ENCODE results near the gene STX16. TPM values are rescaled to one million over a fixed set of nuclear protein-coding genes. Genes with fewer than 3 reads are reported as not detected.

Gene STX16
- total and polyA plus RNA-seq, 2 of the 13 experiments (the other 11 are each of a cell fraction or from before 2014, with no cell fraction given), result 28.0 to 72.7 TPM

DNA sequence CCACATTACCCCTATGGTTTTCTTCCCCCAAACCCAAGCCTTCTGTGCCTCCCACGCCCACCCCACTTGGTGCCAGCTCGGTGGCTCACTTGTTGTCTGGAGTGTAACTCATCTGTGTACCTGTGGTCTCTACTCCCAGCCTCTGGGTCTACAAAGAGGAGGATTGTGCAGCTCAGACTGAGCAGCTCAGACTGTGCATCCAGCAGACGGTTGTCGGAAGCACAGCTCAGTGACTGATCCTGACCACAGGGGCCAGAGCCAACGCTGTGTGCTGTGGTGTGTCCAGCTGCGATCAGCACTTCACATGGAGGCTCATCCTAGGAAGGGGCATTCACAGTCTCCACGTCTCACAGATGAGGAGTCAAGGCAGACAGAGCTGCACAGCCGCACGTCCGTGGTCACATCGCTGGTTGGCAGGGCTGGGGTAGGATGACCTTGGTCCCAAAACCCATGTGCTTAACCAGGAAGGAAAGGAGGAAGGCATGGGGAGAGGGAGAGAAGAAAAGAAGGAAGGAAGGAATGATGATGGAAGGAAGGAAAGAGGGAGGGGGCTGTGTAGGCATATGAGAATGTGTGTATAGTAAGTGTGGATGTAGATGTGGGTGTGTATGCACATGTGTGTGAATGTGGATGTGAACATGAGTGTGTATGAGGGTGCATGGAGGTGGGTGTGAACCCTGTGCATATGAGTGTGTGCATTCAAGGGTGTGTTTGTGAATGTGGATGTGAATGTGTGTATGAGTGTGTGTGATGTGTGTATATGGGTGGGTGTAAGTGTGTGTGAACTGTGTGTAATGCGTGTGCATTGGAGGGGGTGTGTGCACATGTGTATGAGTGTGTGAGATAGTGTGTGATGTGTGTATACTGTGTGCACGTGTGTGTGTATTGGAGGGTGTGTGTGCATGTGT, 28.2 kb upstream of the STX16 start (continued):
- TF ChIP-seq NFATC3 (CRISPR knock-in tag; IDR thresholded peaks at IDR 0.05) (no peak), ZNF251 (CRISPR knock-in tag; IDR thresholded peaks at IDR 0.05) (no peak), EZH2 (conservative IDR thresholded peaks at IDR 0.05; ENCODE audit: low read depth, low read length) (no peak), ZNF780A (CRISPR knock-in tag; IDR thresholded peaks at IDR 0.05) (peak; percentile 32; the same call in 1 of the 2 replicates), ZBTB1 (CRISPR knock-in tag; IDR thresholded peaks at IDR 0.05; ENCODE audit: borderline replicate concordance) (no peak), TCF7 (IDR thresholded peaks at IDR 0.05; ENCODE audit: low read depth) (no peak), WIZ (CRISPR knock-in tag; IDR thresholded peaks at IDR 0.05) (no peak), FOXJ3 (CRISPR knock-in tag; IDR thresholded peaks at IDR 0.05; ENCODE audit: borderline replicate concordance) (no peak), FOXA1 (IDR thresholded peaks at IDR 0.05) (peak; percentile 69), FOXA1 (CRISPR knock-in tag; IDR thresholded peaks at IDR 0.05) (no peak), ZNF713 (CRISPR knock-in tag; IDR thresholded peaks at IDR 0.05) (no peak), HOXA5 (CRISPR knock-in tag; IDR thresholded peaks at IDR 0.05) (no peak), AGO1 (IDR thresholded peaks at IDR 0.05; ENCODE audit: low read depth, low read length, poor library complexity, severe bottlenecking) (no peak)
- TF ChIP-seq, protein P1, sequence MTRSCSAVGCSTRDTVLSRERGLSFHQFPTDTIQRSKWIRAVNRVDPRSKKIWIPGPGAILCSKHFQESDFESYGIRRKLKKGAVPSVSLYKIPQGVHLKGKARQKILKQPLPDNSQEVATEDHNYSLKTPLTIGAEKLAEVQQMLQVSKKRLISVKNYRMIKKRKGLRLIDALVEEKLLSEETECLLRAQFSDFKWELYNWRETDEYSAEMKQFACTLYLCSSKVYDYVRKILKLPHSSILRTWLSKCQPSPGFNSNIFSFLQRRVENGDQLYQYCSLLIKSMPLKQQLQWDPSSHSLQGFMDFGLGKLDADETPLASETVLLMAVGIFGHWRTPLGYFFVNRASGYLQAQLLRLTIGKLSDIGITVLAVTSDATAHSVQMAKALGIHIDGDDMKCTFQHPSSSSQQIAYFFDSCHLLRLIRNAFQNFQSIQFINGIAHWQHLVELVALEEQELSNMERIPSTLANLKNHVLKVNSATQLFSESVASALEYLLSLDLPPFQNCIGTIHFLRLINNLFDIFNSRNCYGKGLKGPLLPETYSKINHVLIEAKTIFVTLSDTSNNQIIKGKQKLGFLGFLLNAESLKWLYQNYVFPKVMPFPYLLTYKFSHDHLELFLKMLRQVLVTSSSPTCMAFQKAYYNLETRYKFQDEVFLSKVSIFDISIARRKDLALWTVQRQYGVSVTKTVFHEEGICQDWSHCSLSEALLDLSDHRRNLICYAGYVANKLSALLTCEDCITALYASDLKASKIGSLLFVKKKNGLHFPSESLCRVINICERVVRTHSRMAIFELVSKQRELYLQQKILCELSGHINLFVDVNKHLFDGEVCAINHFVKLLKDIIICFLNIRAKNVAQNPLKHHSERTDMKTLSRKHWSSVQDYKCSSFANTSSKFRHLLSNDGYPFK (CRISPR knock-in tag; IDR thresholded peaks at IDR 0.05; ENCODE audit: borderline replicate concordance), result no peak
- TF ChIP-seq, protein P2, sequence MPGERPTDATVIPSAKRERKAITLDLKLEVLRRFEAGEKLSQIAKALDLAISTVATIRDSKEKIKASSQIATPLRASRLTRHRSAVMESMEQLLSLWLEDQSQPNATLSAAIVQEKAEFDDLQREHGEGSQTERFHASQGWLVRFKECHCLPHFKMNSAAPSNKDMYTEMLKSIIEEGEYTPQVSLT (CRISPR knock-in tag; IDR thresholded peaks at IDR 0.05; ENCODE audit: borderline replicate concordance, low read depth), result no peak
- TF ChIP-seq, protein P3, sequence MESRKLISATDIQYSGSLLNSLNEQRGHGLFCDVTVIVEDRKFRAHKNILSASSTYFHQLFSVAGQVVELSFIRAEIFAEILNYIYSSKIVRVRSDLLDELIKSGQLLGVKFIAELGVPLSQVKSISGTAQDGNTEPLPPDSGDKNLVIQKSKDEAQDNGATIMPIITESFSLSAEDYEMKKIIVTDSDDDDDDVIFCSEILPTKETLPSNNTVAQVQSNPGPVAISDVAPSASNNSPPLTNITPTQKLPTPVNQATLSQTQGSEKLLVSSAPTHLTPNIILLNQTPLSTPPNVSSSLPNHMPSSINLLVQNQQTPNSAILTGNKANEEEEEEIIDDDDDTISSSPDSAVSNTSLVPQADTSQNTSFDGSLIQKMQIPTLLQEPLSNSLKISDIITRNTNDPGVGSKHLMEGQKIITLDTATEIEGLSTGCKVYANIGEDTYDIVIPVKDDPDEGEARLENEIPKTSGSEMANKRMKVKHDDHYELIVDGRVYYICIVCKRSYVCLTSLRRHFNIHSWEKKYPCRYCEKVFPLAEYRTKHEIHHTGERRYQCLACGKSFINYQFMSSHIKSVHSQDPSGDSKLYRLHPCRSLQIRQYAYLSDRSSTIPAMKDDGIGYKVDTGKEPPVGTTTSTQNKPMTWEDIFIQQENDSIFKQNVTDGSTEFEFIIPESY (CRISPR knock-in tag; IDR thresholded peaks at IDR 0.05), result no peak
- TF ChIP-seq, protein P4, sequence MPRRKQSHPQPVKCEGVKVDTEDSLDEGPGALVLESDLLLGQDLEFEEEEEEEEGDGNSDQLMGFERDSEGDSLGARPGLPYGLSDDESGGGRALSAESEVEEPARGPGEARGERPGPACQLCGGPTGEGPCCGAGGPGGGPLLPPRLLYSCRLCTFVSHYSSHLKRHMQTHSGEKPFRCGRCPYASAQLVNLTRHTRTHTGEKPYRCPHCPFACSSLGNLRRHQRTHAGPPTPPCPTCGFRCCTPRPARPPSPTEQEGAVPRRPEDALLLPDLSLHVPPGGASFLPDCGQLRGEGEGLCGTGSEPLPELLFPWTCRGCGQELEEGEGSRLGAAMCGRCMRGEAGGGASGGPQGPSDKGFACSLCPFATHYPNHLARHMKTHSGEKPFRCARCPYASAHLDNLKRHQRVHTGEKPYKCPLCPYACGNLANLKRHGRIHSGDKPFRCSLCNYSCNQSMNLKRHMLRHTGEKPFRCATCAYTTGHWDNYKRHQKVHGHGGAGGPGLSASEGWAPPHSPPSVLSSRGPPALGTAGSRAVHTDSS (CRISPR knock-in tag; conservative IDR thresholded peaks at IDR 0.05), result no peak
- TF ChIP-seq, protein P5, sequence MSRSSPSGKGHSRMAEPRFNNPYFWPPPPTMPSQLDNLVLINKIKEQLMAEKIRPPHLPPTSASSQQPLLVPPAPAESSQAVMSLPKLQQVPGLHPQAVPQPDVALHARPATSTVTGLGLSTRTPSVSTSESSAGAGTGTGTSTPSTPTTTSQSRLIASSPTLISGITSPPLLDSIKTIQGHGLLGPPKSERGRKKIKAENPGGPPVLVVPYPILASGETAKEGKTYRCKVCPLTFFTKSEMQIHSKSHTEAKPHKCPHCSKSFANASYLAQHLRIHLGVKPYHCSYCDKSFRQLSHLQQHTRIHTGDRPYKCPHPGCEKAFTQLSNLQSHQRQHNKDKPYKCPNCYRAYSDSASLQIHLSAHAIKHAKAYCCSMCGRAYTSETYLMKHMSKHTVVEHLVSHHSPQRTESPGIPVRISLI (CRISPR knock-in tag; IDR thresholded peaks at IDR 0.05; ENCODE audit: borderline replicate concordance), result no peak
- TF ChIP-seq, protein P6, sequence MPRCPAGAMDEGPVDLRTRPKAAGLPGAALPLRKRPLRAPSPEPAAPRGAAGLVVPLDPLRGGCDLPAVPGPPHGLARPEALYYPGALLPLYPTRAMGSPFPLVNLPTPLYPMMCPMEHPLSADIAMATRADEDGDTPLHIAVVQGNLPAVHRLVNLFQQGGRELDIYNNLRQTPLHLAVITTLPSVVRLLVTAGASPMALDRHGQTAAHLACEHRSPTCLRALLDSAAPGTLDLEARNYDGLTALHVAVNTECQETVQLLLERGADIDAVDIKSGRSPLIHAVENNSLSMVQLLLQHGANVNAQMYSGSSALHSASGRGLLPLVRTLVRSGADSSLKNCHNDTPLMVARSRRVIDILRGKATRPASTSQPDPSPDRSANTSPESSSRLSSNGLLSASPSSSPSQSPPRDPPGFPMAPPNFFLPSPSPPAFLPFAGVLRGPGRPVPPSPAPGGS (CRISPR knock-in tag; IDR thresholded peaks at IDR 0.05), result no peak
